Activated CD4-positive, alpha-beta T cell treated with anti-CD3 and anti-CD28 coated beads, Interleukin-2, Interleukin-4, amounts not matched to agents 100 ng/mL and 50 ng/mL, durations not matched to agents 16 hours and 8 hours (primary cell): ENCODE measurements around the gene STAT5A.
"Not testable (repeated sequence)": the region's sequence is repeated elsewhere in the genome, so short reads cannot be mapped to it uniquely, and the experiment has no call there.

Source experiments
- DNase-seq: peaks from one replicate; pipeline ENCODE4 v3.0.0-alpha.2; 2020; ENCODE audit warnings: low spot score

Gene STAT5A

DNA sequence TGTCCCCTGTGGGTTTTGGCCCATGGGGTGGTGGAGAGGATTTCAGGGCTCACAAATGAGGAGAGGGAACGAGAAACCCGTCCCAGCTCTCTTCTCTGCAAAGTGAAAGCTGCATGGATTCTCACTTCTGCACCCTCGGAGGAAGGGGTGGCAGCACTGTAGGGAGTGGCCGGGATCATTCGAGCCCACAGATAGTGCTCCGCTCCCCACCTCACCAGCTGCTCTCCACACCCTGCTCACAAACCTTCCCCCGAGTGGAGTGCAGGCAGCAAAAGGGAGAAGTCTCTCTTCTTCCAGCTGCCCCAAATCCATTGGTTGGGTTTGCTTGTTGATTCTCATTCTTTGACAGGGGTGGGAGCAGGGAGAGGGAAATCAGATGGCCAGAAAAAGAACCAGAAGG, 20.1 kb downstream of the STAT5A start:
- no peak for DNase-seq

DNA sequence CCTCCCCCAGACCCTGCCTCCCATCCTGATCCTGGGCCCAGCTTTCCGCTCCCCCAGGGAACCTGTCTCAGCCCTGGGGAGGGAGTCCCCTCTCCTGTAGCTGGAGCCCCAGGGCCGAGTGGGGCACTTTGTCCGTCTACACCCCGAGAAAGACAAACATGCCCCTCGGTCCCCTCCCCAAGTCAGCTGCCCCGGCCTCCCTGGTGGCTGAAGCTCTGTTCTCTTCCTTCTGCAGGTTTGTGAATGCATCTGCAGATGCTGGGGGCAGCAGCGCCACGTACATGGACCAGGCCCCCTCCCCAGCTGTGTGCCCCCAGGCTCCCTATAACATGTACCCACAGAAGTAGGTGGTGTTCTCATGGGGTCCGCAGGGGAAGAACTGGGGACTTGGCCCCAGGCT, 20.8 kb downstream of the STAT5A start:
- DNase-seq: no peak

DNA sequence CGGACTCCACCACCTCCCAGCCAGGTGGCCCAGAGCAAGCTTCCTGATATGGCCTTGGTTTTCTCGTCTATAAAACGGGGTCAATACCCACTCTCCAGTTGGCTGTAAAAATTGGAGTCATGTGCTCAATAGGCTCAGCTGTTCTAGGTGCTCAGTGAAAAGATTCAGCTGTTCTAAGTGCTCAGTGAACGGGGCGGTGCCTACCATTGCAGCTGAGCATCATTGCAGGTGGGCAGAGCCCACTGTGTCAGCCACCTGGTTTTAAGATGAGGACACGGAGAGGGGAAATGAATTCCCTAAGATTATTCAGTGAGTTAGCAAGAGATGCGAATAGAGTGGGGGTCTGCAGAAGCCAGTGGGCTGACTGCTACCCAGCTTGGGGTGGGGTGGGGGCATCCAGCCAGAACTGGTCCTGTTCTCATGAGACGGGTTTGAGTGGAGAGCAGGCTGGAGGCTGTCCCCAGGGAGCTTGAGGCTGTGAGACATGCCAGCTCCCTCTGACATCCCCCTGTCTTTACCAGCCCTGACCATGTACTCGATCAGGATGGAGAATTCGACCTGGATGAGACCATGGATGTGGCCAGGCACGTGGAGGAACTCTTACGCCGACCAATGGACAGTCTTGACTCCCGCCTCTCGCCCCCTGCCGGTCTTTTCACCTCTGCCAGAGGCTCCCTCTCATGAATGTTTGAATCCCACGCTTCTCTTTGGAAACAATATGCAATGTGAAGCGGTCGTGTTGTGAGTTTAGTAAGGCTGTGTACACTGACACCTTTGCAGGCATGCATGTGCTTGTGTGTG, 21.9 kb downstream of the STAT5A start:
- no peak for DNase-seq

DNA sequence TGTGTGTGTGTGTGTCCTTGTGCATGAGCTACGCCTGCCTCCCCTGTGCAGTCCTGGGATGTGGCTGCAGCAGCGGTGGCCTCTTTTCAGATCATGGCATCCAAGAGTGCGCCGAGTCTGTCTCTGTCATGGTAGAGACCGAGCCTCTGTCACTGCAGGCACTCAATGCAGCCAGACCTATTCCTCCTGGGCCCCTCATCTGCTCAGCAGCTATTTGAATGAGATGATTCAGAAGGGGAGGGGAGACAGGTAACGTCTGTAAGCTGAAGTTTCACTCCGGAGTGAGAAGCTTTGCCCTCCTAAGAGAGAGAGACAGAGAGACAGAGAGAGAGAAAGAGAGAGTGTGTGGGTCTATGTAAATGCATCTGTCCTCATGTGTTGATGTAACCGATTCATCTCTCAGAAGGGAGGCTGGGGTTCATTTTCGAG, 22.5 kb downstream of the STAT5A start:
- DNase-seq: peak; percentile 39

DNA sequence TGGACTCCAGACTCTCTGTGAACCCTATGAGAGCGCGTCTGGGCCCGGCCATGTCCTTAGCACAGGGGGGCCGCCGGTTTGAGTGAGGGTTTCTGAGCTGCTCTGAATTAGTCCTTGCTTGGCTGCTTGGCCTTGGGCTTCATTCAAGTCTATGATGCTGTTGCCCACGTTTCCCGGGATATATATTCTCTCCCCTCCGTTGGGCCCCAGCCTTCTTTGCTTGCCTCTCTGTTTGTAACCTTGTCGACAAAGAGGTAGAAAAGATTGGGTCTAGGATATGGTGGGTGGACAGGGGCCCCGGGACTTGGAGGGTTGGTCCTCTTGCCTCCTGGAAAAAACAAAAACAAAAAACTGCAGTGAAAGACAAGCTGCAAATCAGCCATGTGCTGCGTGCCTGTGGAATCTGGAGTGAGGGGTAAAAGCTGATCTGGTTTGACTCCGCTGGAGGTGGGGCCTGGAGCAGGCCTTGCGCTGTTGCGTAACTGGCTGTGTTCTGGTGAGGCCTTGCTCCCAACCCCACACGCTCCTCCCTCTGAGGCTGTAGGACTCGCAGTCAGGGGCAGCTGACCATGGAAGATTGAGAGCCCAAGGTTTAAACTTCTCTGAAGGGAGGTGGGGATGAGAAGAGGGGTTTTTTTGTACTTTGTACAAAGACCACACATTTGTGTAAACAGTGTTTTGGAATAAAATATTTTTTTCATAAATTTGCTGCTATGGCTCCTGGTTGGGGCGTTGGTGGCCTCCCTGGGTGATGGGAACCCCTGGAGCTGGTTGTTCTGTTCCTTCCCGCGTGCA, 23.1 kb downstream of the STAT5A start:
- DNase-seq: no peak

DNA sequence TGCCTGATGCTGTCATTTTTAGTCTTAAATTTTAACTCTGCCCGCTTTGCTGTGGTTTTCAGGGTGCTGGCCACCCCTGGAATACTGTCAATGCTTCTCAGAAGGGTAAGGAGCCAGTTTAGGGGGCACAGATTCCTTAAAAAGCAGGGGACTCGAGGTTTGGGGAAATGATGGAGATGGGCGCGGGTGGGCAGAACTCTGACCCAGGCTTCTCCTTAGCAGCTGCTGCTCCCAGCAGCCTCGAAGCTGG, 23.7 kb downstream of the STAT5A start:
- no peak for DNase-seq

DNA sequence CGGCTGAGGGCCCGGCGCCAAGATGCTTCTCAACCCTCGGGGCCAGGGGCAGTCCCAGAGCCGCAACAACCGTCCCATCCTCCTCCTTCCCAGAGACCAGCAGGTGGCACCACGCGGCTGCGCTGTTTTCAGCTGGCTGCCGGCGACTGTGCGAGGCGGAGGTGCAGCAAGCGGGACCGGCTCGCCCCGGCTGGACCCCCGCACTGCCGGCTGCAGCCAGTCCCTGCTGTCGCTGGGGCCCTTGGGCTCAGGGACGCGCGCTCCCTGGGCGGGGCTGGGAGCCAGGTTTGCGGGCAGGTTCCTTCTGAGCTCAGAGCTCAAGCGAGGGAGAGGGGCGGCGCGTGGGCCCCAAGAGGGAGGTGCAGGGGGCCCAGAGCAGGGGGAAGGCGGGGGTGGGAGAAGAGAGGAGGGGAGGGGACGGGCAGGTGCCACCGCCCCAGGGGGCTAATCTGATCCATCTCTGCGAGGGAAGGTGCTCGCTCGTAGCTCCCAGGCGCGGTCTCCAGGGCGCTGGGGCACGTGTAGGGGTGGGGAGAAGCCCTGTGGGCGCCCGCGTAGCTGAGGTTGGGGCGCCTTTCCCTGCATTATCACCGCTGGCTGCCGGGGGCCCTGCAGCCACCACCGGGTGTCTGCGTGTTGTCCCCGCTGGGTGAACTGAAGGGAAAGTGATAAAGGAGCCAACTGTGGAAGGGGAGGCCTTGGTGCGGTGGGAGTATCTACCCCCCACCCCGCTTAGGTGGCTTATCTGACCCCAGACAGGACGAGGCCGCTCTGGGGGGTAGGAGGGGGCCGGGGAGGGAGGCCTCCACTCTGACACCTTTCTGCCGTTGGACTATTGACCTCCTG, 24.2 kb downstream of the STAT5A start:
- peak; percentile 82 for DNase-seq

DNA sequence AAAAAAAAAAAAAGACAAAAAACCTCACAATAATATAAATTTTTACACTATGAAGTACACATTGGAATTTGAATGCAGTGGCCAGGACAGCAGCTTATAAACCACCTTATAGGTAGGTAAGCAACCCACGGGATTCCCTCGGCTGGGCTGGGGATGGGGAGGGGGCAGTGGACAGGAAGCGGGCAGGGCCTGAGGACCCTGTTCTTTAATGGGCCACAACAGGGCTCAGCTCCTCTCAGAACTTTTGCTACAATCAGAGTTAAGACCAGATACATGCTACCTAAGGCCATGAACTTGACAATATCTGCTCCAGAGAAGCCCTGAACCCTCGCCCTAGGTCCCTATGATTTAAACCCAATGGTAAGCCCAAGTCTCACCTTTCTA, 25.1 kb downstream of the STAT5A start:
- no peak for DNase-seq

DNA sequence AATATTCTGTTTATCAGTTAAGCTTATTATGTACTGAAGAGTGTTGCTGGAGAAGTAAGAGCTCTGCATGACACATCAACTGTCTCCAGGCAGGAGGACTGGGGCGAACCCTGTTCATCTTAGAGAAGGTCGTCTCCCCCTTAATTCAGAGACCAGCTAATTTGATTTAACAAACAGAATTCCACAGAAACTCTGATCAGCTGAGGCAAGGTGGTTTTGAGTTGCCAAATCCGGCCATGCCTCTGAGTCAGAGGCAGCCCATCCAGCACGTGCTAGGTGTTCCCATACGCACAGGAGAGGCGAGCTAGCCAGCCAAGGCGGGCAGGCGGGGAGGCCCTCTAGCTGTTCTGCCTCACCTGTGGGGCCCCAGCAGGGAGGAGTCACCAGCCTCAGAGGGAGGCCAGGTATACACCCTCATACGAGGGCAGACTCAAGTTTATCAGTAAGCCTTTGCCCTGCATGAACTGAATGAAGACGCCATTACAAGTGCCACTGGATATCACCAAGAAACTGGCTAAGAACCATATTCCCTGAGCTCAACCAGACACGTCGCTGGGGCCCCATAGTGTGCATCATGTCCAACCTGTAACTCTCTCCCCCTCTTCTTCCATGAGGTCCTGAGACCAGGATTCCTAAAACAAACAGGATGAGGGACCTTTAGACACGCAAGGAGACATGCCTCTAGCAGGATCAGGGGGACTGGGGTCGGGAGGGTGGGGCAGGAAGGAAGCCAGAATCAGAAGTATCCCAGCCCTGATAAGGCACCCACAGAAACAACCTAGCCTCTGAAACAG, 25.7 kb downstream of the STAT5A start:
- no peak for DNase-seq

DNA sequence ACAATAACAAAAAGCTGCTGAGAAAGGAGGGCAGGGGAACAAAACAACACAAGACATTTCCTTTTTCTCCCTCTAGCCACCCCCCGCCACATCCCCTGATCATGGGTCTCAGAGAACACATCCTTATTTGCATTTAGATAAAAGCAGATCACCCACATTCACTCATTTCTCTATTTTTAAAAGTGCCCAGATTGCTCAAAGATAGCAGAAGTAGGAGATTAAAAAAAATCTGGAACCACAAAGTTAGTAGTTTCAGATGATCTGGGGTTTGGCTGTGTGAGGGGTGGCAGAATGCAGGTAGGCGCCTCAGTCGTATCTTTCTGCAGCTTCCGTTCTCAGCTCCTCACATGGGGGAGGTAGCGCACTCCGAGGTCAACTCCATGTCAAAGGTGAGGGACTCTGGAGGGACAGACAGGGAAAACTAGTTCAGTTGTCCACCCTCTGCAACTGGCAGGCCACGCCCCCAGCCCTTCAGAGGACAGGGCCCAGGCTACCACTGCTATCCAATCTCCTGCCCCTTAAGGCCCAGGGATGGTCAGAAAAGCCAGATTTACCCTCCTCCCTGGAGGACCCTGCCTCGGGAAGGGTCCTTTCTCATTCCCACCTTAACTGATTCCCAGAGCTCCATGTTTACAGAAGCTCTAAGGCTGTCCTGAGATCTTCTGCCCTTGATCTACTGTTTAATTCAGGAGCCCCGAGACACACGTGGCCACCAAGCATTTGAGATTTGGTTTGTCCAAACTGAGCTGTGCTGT, 27.3 kb downstream of the STAT5A start:
- no peak for DNase-seq

DNA sequence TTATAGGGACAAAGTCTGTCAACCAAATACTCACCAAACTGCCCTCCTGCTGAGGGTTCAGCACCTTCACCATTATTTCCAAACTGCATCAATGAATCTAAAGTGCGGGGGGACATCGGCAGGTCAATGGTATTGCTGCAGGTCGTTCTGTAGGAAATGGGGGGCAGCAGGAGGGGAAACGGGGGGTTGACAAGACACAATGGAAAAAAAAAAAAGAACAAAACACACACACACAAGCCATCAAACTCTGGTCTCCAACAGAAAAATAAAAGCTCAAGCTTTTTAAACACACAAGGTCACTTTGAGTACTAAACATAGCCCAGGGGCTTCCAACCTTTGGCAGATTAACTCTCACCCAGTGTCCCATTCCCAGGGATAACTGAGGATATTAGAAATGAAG, 28.5 kb downstream of the STAT5A start:
- DNase-seq: no peak

DNA sequence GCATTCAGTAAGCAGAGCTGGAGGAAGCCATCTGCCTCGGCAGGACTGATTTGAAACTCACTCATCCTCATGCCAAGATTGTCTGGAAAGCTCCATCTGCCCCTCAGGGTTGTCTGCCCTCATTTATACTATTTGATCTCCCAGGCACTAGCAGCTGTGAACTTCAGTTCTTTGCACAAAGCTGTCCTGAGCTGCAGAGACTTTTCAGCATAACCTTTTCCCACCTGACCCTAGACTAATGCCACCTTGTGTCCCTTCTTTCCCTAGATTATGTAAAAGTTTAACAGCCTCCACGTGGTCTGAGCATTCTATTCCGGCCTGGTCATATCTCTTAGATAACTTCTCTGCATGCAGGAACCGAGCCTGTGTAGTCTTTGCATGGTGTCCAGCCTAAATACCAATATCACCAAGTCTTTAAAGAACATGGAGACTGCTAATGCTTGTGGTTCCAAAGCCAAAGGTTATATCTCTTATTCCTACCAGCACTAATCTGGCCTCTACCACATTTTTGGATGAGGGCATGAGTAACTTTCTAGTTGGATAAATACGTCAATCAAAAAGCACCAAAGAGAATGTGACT, 29.1 kb downstream of the STAT5A start:
- DNase-seq: no peak

DNA sequence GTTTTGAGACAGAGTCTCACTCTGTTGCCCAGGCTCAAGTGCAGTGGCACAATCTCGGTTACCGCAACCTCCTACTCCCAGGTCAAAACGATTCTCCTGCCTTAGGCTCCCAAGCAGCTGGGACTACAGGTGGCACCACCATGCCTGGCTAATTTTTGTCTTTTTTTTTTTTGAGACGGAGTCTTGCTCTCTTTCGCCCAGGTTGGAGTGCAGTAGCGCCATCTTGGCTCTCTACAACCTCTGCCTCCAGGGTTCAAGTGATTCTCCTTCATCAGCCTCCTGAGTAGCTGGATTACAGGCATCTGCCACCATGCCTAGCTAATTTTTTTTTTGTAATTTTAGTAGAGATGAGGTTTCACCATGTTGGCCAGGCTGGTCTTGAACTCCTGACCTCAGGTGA, 29.7 kb downstream of the STAT5A start:
- DNase-seq: not testable (repeated sequence)

DNA sequence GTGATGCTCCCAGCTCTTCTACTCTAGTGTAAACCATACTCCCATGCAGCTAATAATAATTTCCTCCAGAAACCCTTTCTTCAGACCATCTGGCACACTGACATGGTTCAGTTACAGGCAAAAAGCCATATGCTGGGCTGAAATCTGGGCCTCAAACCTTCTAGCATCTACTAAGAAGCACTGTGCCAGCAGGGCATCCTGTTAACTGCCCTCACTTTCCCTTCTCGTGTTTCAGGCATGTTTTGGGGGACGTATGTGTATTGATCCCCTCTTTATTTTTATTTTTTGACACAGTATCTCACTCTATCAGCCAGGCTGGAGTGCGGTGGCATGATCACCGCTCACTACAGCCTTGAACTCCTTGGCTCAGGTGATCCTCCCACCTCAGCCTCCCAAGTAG, 33.3 kb downstream of the STAT5A start:
- DNase-seq: no peak

DNA sequence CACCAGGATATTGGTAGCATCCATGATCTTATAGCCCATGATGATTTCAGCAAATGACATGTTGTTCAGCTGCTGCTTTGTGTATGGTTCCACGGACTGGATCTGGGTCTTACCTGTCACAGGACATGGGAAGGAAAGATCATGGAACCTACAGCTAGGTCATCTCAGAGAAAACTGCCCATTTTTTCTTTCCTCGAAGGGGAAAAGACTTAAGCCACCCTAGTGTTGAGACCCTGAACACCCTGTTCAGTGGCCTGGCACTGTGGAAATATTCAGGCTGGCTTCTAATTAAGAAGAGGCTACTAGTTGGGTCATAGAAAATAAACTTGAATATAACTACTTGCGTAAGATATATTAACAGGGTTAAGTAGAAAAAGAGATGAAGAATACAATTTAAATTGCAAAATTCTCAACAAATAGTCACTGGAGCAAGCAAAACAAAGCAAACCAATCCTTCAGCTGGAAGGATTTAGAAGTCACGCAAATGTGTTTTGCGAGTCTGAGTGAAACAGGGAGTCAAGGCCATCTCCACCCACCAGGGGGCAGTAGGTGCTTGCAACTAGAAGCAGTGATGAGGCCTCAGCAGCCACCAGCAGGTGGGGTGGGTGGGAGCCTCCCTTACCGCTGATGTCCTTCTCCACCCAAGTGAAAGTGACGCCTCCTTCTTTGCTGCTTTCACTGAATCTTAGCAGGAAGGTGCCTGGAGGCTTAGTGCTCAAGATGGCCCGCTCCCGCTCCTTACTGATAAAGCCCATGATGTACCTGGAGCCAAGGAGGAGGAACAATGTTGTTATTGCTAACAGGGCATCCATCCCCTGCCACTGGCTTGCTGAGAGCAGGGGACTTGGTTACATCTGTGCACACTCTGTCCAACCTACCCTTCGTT, 34.3 kb downstream of the STAT5A start:
- peak; percentile 93 for DNase-seq

DNA sequence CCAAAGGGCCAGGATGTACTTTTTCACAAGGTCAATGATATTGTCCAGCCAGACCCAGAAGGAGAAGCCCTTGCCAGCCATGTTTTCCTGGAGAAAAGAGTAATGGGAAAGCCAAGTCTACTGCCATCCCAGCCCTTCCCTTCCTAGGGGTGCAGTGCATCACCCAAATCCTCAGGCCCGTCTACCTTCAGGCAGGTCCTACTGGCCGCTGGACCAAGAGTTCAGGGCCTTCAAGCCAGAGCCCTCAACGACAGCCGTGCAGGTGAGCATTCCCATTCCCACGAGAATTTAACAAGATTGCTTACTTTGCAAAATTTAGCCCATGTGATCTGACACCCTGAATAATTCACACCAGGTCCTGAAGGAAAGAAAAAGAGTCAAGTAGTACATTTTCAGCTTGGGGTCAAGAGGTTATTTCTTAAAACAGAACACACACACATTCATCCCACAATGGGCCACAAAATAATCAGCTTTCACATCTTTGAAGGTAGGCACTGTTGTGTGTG, 35.0 kb downstream of the STAT5A start:
- DNase-seq: no peak

DNA sequence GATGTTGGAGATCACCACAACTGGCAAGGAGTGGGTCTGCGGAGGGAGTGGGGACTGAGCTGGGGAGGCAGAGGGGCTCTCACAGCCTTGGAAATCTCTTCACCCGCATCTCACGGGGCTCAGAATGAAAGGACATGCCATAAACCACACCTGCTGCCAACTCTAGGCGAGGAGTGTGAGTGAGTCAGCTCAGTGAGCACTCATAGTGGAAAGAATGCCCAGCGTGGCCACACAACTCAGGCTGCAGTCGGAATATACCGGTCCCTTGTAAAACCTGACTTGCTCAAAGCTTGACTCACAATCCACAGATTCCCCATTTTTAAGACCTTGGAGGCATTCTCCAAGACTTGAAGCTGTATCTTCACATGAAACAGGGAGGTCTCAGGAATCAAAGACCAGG, 36.7 kb downstream of the STAT5A start:
- DNase-seq: no peak

DNA sequence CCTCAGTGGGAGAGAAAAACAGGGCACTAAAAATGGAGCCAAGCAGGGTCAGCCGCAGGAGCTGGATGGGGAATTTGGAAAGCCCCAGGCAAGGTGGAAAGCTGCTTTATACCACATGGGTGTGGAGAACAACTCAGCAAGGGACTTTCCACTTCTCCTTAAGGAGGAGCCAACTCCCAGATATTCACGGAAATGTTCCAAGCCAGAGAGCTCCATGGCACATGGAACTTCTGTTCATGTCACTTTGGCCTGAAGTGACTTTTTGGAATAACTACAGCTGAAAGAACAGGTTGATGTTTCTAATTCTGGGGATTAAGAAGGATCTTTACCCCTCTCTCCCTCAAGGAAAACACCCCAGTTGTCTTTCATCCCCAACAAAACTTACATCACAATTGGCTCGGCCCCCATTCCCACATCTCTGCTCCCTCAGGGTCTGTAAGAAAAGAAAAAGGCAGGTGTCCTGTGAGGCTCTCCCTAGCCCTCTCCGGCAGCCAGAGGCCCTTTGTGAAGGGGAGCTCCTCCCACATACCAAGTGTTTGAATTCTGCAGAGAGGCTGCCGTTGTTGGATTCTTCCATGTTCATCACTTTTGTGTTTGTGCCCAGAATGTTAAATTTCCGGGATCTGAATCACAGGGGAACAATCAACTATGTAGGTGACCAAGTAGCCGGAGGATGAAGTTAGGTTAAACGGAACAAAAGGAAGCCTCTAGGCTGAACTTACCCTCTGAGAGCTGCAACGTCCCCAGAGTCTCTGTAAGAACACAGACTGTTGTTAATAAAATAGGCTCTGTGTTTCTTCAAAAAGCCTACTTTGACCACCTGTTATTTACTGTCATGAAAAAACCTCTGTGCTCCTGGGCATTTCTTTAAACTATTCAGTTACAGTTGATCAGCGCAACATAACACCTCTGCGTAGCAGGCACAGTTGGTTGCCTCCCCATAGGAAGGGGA, 41.0 kb downstream of the STAT5A start:
- no peak for DNase-seq

DNA sequence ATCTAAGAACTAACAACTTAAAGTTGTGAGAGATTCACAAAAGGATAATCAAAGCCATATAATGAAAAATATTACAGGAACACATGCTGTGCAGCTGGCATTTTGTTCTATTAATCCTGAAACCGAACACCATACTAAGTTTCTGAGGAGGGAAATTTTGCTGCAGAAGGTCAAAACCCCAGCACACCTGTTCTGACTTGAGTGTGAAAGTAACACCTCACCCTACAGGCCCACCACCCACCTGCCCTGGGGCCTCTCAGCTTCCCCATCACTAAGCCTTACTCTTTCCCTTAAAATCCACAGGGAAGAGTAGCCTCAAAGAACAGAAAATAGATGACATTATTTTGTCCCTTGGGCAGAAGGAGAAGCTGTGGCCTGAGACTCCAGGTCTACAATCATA, 44.8 kb downstream of the STAT5A start:
- DNase-seq: no peak
